IMR-90 (cell line): ENCODE results near the gene DDX10. TPM values are rescaled to one million over a fixed set of nuclear protein-coding genes. Genes with fewer than 3 reads are reported as not detected.
A peak's percentile ranks its signal among the peaks of the same experiment; 100 is the strongest.

Experiments used
- ATAC-seq: fragments of 200-7000 bp; cut with Tn5 transposase; 2 replicates; pipeline ENCODE4 v1.9.1; 2020; ENCODE audit warnings: low read depth, mild to moderate bottlenecking, moderate library complexity
- BruUV-seq: library from RNA; stranded (reverse); fragments of 400-500 nt; replicated peaks from 2 replicates; lab custom pipeline; 2021; lab: Mats Ljungman, UMichigan
- CTCF ChIA-PET: fragments of 300-600 bp; formaldehyde crosslinking; extraction: SDS; loops from one replicate; lab custom pipeline; 2021; ENCODE audit warnings: antibody characterized with exemption; lab: Yijun Ruan, JAX
- POLR2A ChIA-PET: fragments of 300-600 bp; sonication (Branson Sonifier 250); formaldehyde crosslinking; loops from one replicate; lab custom pipeline; 2022; ENCODE audit warnings: antibody characterized with exemption; ENCODE audit not compliant: unreplicated experiment; lab: Charles Lee
- DNase-seq: peaks from one replicate; pipeline ENCODE4 v3.0.0; 2013
- H2AFZ ChIP-seq: replicated peaks from 2 replicates; pipeline ENCODE3; 2013; ENCODE audit warnings: low read length, mild to moderate bottlenecking; ENCODE audit not compliant: poor library complexity
- H2AK5ac ChIP-seq: 2 replicates; pipeline ENCODE4 v1.6.1; 2013; ENCODE audit warnings: low read depth, low read length, inconsistent platforms
- H2AK9ac ChIP-seq: replicated peaks from 2 replicates; pipeline ENCODE3; 2013; ENCODE audit warnings: mild to moderate bottlenecking, low read depth, low read length, moderate library complexity; ENCODE audit not compliant: poor library complexity
- H2BK120ac ChIP-seq: 2 replicates; pipeline ENCODE4 v1.6.1; 2013; ENCODE audit warnings: low read depth, low read length, inconsistent platforms
- H2BK15ac ChIP-seq: 3 replicates; pipeline ENCODE4 v1.6.1; 2013; ENCODE audit warnings: low read depth, low read length, inconsistent platforms
- H2BK20ac ChIP-seq: 2 replicates; pipeline ENCODE4 v1.6.1; 2013; ENCODE audit warnings: low read depth, mild to moderate bottlenecking, inconsistent platforms, low read length, moderate library complexity
- H2BK5ac ChIP-seq: 2 replicates; pipeline ENCODE4 v1.6.1; 2013; ENCODE audit warnings: mild to moderate bottlenecking, low read depth, low read length, inconsistent platforms; ENCODE audit not compliant: poor library complexity, severe bottlenecking
- H3K14ac ChIP-seq: replicated peaks from 2 replicates; pipeline ENCODE4 v1.6.1; 2013; ENCODE audit warnings: low read depth, low read length, inconsistent platforms
- H3K18ac ChIP-seq: 2 replicates; pipeline ENCODE4 v1.6.1; 2013; ENCODE audit warnings: low read depth, low read length, control low read depth
- H3K23ac ChIP-seq: 2 replicates; pipeline ENCODE4 v1.6.1; 2013; ENCODE audit warnings: low read depth, low read length, inconsistent platforms
- H3K27ac ChIP-seq: 2 replicates; pipeline ENCODE4 v1.5.1; 2013; ENCODE audit warnings: mild to moderate bottlenecking, control low read depth, low read length; ENCODE audit not compliant: insufficient read depth
- H3K27me3 ChIP-seq: 2 replicates; pipeline ENCODE4 v1.6.1; 2013; ENCODE audit warnings: low read length; ENCODE audit not compliant: control insufficient read depth, insufficient read depth
- H3K36me3 ChIP-seq: 2 replicates; pipeline ENCODE4 v1.6.1; 2013; ENCODE audit warnings: low read length, mixed read lengths; ENCODE audit not compliant: control insufficient read depth, insufficient read depth
- H3K4ac ChIP-seq: 2 replicates; pipeline ENCODE4 v1.6.1; 2013; ENCODE audit warnings: low read depth, low read length, inconsistent platforms
- H3K4me1 ChIP-seq: 2 replicates; pipeline ENCODE4 v1.6.1; 2013; ENCODE audit warnings: low read length, mixed read lengths; ENCODE audit not compliant: control insufficient read depth, insufficient read depth
- H3K4me2 ChIP-seq: 2 replicates; pipeline ENCODE4 v1.6.1; 2013; ENCODE audit warnings: low read depth, mild to moderate bottlenecking, control low read depth, low read length, moderate library complexity
- H3K4me3 ChIP-seq: 2 replicates; pipeline ENCODE4 v1.5.1; 2013; ENCODE audit warnings: low read depth, mild to moderate bottlenecking, control low read depth, low read length, moderate library complexity; ENCODE audit not compliant: insufficient read depth
- H3K56ac ChIP-seq: 2 replicates; pipeline ENCODE4 v1.6.1; 2013; ENCODE audit warnings: low read length, inconsistent platforms; ENCODE audit not compliant: insufficient read depth; ENCODE audit errors: extremely low read depth
- H3K79me1 ChIP-seq, 2 experiments: 2 replicates each; pipeline ENCODE4 v1.6.1; 2013; ENCODE audit warnings: low read length in 2 of 2, inconsistent platforms in 1 of 2, low read depth in 1 of 2
- H3K9ac ChIP-seq: 2 replicates; pipeline ENCODE4 v1.6.1; 2013; ENCODE audit warnings: low read depth, low read length, control low read depth
- H3K9me1 ChIP-seq: 2 replicates; pipeline ENCODE4 v1.6.1; 2013; ENCODE audit warnings: low read length, inconsistent platforms; ENCODE audit not compliant: insufficient read depth
- H3K9me3 ChIP-seq: 2 replicates; pipeline ENCODE4 v1.6.1; 2013; ENCODE audit warnings: low read length; ENCODE audit not compliant: control insufficient read depth, insufficient read depth
- H4K20me1 ChIP-seq: 2 replicates; pipeline ENCODE4 v1.6.1; 2013; ENCODE audit warnings: low read length, inconsistent platforms; ENCODE audit not compliant: insufficient read depth
- H4K5ac ChIP-seq: 2 replicates; pipeline ENCODE4 v1.6.1; 2013; ENCODE audit warnings: mild to moderate bottlenecking, low read depth, low read length, control low read depth
- H4K8ac ChIP-seq, 2 experiments: 2 replicates each; pipeline ENCODE4 v1.6.1; 2013; ENCODE audit warnings: low read depth in 2 of 2, low read length in 2 of 2, control low read depth in 1 of 2, inconsistent platforms in 1 of 2
- H4K91ac ChIP-seq: 2 replicates; pipeline ENCODE4 v1.6.1; 2013; ENCODE audit warnings: low read depth, low read length, inconsistent platforms; ENCODE audit not compliant: insufficient read depth
- WGBS, 2 experiments: methylation state at CpG; one replicate each; pipeline versions ENCODE4 v1.1.5 to v1.1.7; 2013; ENCODE audit warnings: missing lambda C conversion rate in 2 of 2; ENCODE audit not compliant: insufficient read length in 1 of 2; ENCODE audit errors: extremely low coverage in 2 of 2; 5-methylcytosine and 5-hydroxymethylcytosine counted together
- dilution Hi-C: fragments of 300-500 bp; cut with HindIII; formaldehyde crosslinking; loops from one replicate; pipeline ENCODE4 v1.14.3; 2018; ENCODE audit warnings: low sequenced_read_pairs; ENCODE audit not compliant: unreplicated experiment
- in situ Hi-C: fragments of 300-500 bp; cut with MboI; formaldehyde crosslinking; loops from 3 replicates; pipeline ENCODE4 v1.14.3; 2019; ENCODE audit warnings: low sequenced_read_pairs, inconsistent platforms, mixed read lengths
- intact Hi-C: fragments of 100-400 bp; cut with micrococcal nuclease; formaldehyde crosslinking; loops from 2 replicates; pipeline ENCODE4 v1.10.0; 2022
- polyA plus RNA-seq, 3 experiments: library from polyadenylated mRNA; depleted of rRNA; stranded (reverse); fragments of >200 nt; gene quantifications; 2 replicates each; pipeline ENCODE4 v1.2.3, GENCODE V29; 2012; ENCODE audit warnings: low replicate concordance in 1 of 3
- total RNA-seq: library from RNA; depleted of rRNA; stranded (reverse); fragments of >200 nt; gene quantifications from 2 replicates; pipeline ENCODE4 v1.2.3, GENCODE V29; 2012
- TF ChIP-seq, protein P1 (sequence below): fragments of 150-350 bp; IDR thresholded peaks from 2 replicates; pipeline ENCODE4 v1.6.1; 2017; ENCODE audit warnings: mild to moderate bottlenecking, antibody characterized with exemption, low read length, low read depth

DDX10 gene
- total and polyA plus RNA-seq, 2 of the 4 experiments (the other 2 are of a cell fraction) = 20.0 to 31.9 TPM

DNA sequence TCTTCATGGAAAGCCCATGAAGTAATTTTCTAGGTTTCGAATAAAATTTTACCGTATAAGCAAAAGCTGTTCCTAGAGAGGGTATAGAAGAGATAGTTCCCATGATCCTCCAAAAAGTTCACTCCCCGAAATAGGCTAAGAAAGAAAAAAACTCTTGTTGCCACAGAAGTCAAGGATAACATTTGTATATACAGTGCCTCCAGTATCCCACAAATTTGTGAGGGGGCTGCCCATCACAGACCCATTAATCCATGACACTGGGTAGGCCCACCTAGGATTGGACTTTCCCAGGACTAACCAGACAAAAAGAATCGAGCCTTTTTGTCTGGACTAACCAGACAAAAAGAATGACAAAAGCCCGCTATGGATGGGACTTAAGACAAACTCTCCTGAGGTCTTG lies 233.0 kb downstream of the DDX10 start:
- H3K27me3 ChIP-seq = no peaks in the 10 kb centered on the region
- peak overlapping the region; percentile 34 for H2BK120ac ChIP-seq
- no peak overlapping the region; the same call in 1 of the 2 replicates for H4K91ac ChIP-seq
- no peak overlapping the region for H3K14ac ChIP-seq
- no peak overlapping the region for H2BK15ac ChIP-seq
- no peak overlapping the region for H3K56ac ChIP-seq
- H3K9ac ChIP-seq = no peak overlapping the region
- DNase-seq = no peak
- peaks cover 7% of the 10 kb centered on the region for H3K9me1 ChIP-seq
- intact Hi-C loops = no loop called here
- peak overlapping the region; percentile 85 for H2BK5ac ChIP-seq
- ChIA-PET POLR2A (no interaction called here), CTCF (no interaction called here)
- H3K27ac ChIP-seq = no peak overlapping the region
- H3K23ac ChIP-seq = no peak overlapping the region
- no peaks in the 10 kb centered on the region for H4K20me1 ChIP-seq
- H3K4me1 ChIP-seq = peaks cover 17% of the 10 kb centered on the region
- peak overlapping the region; percentile 24; the same call in 1 of the 2 replicates for H3K18ac ChIP-seq
- H3K79me1 ChIP-seq = peaks cover 5 to 15% of the 10 kb centered on the region in 2 experiments; a peak in 3 of 4 replicates
- peak overlapping the region; percentile 18; the same call in 1 of the 2 replicates for H2AK5ac ChIP-seq
- H4K8ac ChIP-seq = no peak overlapping the region; a peak in 1 of 4 replicates
- in situ Hi-C loops = no loop called here
- no peak overlapping the region for H3K4me2 ChIP-seq
- no peaks in the 10 kb centered on the region; the same call in 1 of the 2 replicates for H3K36me3 ChIP-seq
- dilution Hi-C loops = no loop called here
- TF ChIP-seq, protein P1, sequence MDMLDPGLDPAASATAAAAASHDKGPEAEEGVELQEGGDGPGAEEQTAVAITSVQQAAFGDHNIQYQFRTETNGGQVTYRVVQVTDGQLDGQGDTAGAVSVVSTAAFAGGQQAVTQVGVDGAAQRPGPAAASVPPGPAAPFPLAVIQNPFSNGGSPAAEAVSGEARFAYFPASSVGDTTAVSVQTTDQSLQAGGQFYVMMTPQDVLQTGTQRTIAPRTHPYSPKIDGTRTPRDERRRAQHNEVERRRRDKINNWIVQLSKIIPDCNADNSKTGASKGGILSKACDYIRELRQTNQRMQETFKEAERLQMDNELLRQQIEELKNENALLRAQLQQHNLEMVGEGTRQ = no peak
- no peaks in the 10 kb centered on the region for H3K9me3 ChIP-seq
- WGBS, 2 experiments = 93% methylated on average over 2 of the region's 5 CpGs; no CpG with 5 or more reads in 1 of the 2 experiments
- ATAC-seq = no peak
- BruUV-seq = no TSS peak
- H3K4me3 ChIP-seq = no peak overlapping the region
- no peak overlapping the region for H2AFZ ChIP-seq
- no peak overlapping the region for H2AK9ac ChIP-seq
- peak overlapping the region; percentile 68; the same call in 1 of the 2 replicates for H4K5ac ChIP-seq
- H3K4ac ChIP-seq = peak overlapping the region; percentile 18; the same call in 1 of the 2 replicates
- peak overlapping the region; percentile 1; the same call in 1 of the 2 replicates for H2BK20ac ChIP-seq
